HepG2 (cell line): ENCODE data around the gene NSG2. TPM values are rescaled to one million over a fixed set of nuclear protein-coding genes. Genes with fewer than 3 reads are reported as not detected.

Source experiments
- ATAC-seq: fragments of 200-7000 bp; cut with Tn5 transposase; 3 replicates; pipeline ENCODE4 v1.9.1; 2020; ENCODE audit warnings: mild to moderate bottlenecking, moderate library complexity
- BruUV-seq: library from RNA; stranded (reverse); fragments of 400-500 nt; replicated peaks from 2 replicates; lab custom pipeline; 2021; lab: Mats Ljungman, UMichigan
- CTCF ChIA-PET: fragments of 300-600 bp; formaldehyde crosslinking; extraction: SDS; loops from one replicate; lab custom pipeline; 2021; ENCODE audit warnings: low total read pairs, inconsistent platforms, low intra/inter-chr PET ratio; lab: Yijun Ruan, JAX
- POLR2A ChIA-PET: fragments of 350-600 bp; sonication (Branson Sonifier 250); formaldehyde crosslinking; loops from one replicate; lab custom pipeline; 2020; ENCODE audit warnings: antibody characterized with exemption, inconsistent platforms; lab: Yijun Ruan, JAX
- DNase-seq: peaks from one replicate; pipeline ENCODE4 v3.0.0-alpha.2; 2015; ENCODE audit warnings: low spot score
- FAIRE-seq: peaks from 3 replicates; lab custom pipeline; 2011; peaks lifted over from hg19 to GRCh38; lab: Jason Lieb, UNC
- H2AFZ ChIP-seq: one replicate; pipeline ENCODE4 v1.6.1; 2011; ENCODE audit warnings: low read length, inconsistent platforms
- H3K27ac ChIP-seq: fragments of 300-600 bp; 3 replicates; pipeline ENCODE4 v1.8.0; 2011; ENCODE audit warnings: mixed run types, mild to moderate bottlenecking, mixed read lengths, low read length, inconsistent platforms; ENCODE audit not compliant: insufficient read depth; ENCODE audit errors: extremely low read length
- H3K27me3 ChIP-seq, 2 experiments: fragments of 200-600 bp in 1 of 2; 2 replicates in 1 of 2; 3 replicates in 1 of 2; pipeline versions ENCODE4 v1.6.0 to v1.8.0; 2011; ENCODE audit warnings: low read length in 2 of 2, mild to moderate bottlenecking in 2 of 2, moderate library complexity in 2 of 2, inconsistent platforms in 1 of 2; ENCODE audit not compliant: insufficient read depth in 2 of 2, control insufficient read depth in 1 of 2
- H3K36me3 ChIP-seq, 2 experiments: fragments of 200-600 bp in 1 of 2; replicated peaks in 1 of 2; 2 replicates in 1 of 2; 3 replicates in 1 of 2; pipeline versions ENCODE4 v1.5.1 to v1.8.0; 2011; ENCODE audit warnings: low read length in 2 of 2, inconsistent platforms in 1 of 2; ENCODE audit not compliant: insufficient read depth in 2 of 2, control insufficient read depth in 1 of 2
- H3K4me1 ChIP-seq: 2 replicates; pipeline ENCODE4 v1.5.1; 2012; ENCODE audit warnings: low read length, inconsistent platforms; ENCODE audit not compliant: insufficient read depth
- H3K4me2 ChIP-seq: 2 replicates; pipeline ENCODE4 v1.6.0; 2011; ENCODE audit warnings: low read depth, low read length, inconsistent platforms
- H3K4me3 ChIP-seq, 3 experiments: fragments of 200-600 bp in 1 of 3; sonication (generic), shearing (Covaris generic) in 1 of 3; replicated peaks in 1 of 3; 2 replicates each; pipeline ENCODE4 v1.5.1; 2011 to 2016; ENCODE audit warnings: low read length in 3 of 3, inconsistent platforms in 2 of 3, low read depth in 2 of 3, mild to moderate bottlenecking in 2 of 3, control low read depth in 1 of 3, mixed read lengths in 1 of 3; ENCODE audit not compliant: insufficient read depth in 1 of 3
- H3K79me2 ChIP-seq: one replicate; pipeline ENCODE4 v1.6.1; 2011; ENCODE audit warnings: low read length, inconsistent platforms; ENCODE audit not compliant: insufficient read depth
- H3K9ac ChIP-seq: 2 replicates; pipeline ENCODE4 v1.6.0; 2011; ENCODE audit warnings: mild to moderate bottlenecking, low read depth, low read length, inconsistent platforms; ENCODE audit not compliant: insufficient read depth
- H3K9me3 ChIP-seq: 2 replicates; pipeline ENCODE4 v1.5.1; 2012; ENCODE audit warnings: mild to moderate bottlenecking, low read length
- H4K20me1 ChIP-seq: 2 replicates; pipeline ENCODE4 v1.6.0; 2011; ENCODE audit warnings: inconsistent platforms, mild to moderate bottlenecking, low read length, moderate library complexity; ENCODE audit not compliant: insufficient read depth
- EZH2 ChIP-seq: conservative IDR thresholded peaks from 2 replicates; pipeline ENCODE4 v1.6.1; 2012; ENCODE audit warnings: mild to moderate bottlenecking, low read depth, low read length, moderate library complexity
- FOSL2 ChIP-seq: sonication (generic); formaldehyde crosslinking; IDR thresholded peaks from 2 replicates; pipeline ENCODE4 v1.4.0; 2020; ENCODE audit warnings: missing genetic modification reagents
- FOXA3 ChIP-seq: IDR thresholded peaks from 2 replicates; pipeline ENCODE4 v1.6.1; 2016; ENCODE audit warnings: missing genetic modification reagents, missing compliant biosample characterization
- KDM1A ChIP-seq: IDR thresholded peaks from 2 replicates; pipeline ENCODE4 v1.6.1; 2016; ENCODE audit warnings: missing compliant biosample characterization
- MXI1 ChIP-seq: IDR thresholded peaks from 3 replicates; pipeline ENCODE4 v1.6.1; 2012; ENCODE audit warnings: low read depth, low read length, inconsistent platforms, borderline replicate concordance
- SP1 ChIP-seq, 2 experiments: fragments of 450-650 bp in 1 of 2; sonication (generic) in 1 of 2; formaldehyde crosslinking in 1 of 2; IDR thresholded peaks; 2 replicates each; pipeline versions ENCODE4 v1.4.0 to v1.6.1; 2016 to 2020; ENCODE audit warnings: missing genetic modification reagents in 1 of 2
- TRIM24 ChIP-seq: sonication (generic); formaldehyde crosslinking; IDR thresholded peaks from 2 replicates; pipeline ENCODE4 v1.8.0; 2022; ENCODE audit warnings: mild to moderate bottlenecking, missing genetic modification reagents
- ZNF781 ChIP-seq: sonication (generic); formaldehyde crosslinking; IDR thresholded peaks from 2 replicates; pipeline ENCODE4 v1.5.1; 2020; ENCODE audit warnings: borderline replicate concordance, mild to moderate bottlenecking, missing genetic modification reagents; ENCODE audit errors: not compliant biosample characterization
- WGBS: methylation state at CpG from one replicate; pipeline ENCODE4 v1.1.6; 2017; ENCODE audit warnings: low lambda C conversion rate; 5-methylcytosine and 5-hydroxymethylcytosine counted together
- in situ Hi-C: cut with HindIII; loops from 2 replicates; pipeline ENCODE4 v1.10.0; 2017; ENCODE audit warnings: low pct_unique_long_range_greater_than_20kb; ENCODE audit not compliant: extremely low pct_ligation_motif_present
- intact Hi-C: fragments of 100-400 bp; cut with micrococcal nuclease; formaldehyde crosslinking; loops from one replicate; pipeline ENCODE4 v1.10.0; 2022; ENCODE audit not compliant: unreplicated experiment
- polyA plus RNA-seq, 8 experiments: library from polyadenylated mRNA; depleted of rRNA in 3 of 8; stranded (reverse) in 7 of 8; unstranded in 1 of 8; fragments of >200 nt; fragmentation: Illumina TruSeq in 4 of 8; extraction: Trizol in 4 of 8; gene quantifications; 2 replicates each; pipeline versions ENCODE4 v1.2.1 to v1.2.3, GENCODE V29; 2011 to 2016; ENCODE audit warnings: low read depth in 4 of 8, missing spikeins in 1 of 8, mixed read lengths in 1 of 8; ENCODE audit not compliant: insufficient read depth in 1 of 8
- total RNA-seq, 5 experiments: library from RNA; depleted of rRNA; stranded (reverse); fragments of >200 nt; fragmentation: Illumina TruSeq; extraction: Trizol; gene quantifications; 2 replicates each; pipeline ENCODE4 v1.2.3, GENCODE V29; 2016; ENCODE audit warnings: low read depth in 1 of 5
- TF ChIP-seq, protein P1 (sequence below): sonication (generic); formaldehyde crosslinking; IDR thresholded peaks from 2 replicates; pipeline ENCODE4 v1.4.0; 2020; ENCODE audit warnings: low read depth, missing genetic modification reagents
- TF ChIP-seq, protein P2 (sequence below): sonication (generic); formaldehyde crosslinking; IDR thresholded peaks from 2 replicates; pipeline ENCODE4 v1.5.0; 2020; ENCODE audit warnings: mild to moderate bottlenecking, low read depth, missing genetic modification reagents, borderline replicate concordance

Gene NSG2
- total and polyA plus RNA-seq, 2 of the 13 experiments (the other 11 are each of a cell fraction or from before 2014, with no cell fraction given): 0.21 TPM; not detected in 1

DNA sequence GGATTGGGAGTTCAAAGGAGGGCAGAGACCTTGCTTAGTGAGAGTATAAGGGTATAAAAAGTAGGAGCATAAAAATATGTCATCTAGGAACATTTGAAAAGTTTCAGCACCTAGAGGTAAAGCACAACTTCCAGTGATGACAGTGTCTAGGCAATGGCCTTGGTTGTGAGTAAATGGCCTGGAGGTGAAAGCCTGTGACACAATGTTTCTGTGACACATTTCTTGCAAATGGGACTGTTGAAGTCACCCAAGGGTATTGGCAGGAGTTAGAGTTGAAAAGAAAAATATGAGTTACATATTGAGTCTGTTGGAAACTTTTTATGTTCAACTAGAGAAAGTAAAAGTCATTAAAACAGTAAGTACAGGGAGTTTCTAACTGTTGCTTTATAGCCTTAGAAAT is 41.7 kb upstream of the NSG2 start (continued):
- TF ChIP-seq KDM1A (no peak), ZNF781 (CRISPR knock-in tag) (no peak), SP1 (IDR thresholded peaks at IDR 0.05) (no peak), SP1 (CRISPR knock-in tag; IDR thresholded peaks at IDR 0.05) (no peak)
- TF ChIP-seq, protein P1, sequence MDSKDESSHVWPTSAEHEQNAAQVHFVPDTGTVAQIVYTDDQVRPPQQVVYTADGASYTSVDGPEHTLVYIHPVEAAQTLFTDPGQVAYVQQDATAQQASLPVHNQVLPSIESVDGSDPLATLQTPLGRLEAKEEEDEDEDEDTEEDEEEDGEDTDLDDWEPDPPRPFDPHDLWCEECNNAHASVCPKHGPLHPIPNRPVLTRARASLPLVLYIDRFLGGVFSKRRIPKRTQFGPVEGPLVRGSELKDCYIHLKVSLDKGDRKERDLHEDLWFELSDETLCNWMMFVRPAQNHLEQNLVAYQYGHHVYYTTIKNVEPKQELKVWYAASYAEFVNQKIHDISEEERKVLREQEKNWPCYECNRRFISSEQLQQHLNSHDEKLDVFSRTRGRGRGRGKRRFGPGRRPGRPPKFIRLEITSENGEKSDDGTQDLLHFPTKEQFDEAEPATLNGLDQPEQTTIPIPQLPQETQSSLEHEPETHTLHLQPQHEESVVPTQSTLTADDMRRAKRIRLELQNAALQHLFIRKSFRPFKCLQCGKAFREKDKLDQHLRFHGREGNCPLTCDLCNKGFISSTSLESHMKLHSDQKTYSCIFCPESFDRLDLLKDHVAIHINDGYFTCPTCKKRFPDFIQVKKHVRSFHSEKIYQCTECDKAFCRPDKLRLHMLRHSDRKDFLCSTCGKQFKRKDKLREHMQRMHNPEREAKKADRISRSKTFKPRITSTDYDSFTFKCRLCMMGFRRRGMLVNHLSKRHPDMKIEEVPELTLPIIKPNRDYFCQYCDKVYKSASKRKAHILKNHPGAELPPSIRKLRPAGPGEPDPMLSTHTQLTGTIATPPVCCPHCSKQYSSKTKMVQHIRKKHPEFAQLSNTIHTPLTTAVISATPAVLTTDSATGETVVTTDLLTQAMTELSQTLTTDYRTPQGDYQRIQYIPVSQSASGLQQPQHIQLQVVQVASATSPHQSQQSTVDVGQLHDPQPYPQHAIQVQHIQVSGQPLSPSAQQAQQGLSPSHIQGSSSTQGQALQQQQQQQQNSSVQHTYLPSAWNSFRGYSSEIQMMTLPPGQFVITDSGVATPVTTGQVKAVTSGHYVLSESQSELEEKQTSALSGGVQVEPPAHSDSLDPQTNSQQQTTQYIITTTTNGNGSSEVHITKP (CRISPR knock-in tag): no peak
- TF ChIP-seq, all 625 proteins: peak for 0

DNA sequence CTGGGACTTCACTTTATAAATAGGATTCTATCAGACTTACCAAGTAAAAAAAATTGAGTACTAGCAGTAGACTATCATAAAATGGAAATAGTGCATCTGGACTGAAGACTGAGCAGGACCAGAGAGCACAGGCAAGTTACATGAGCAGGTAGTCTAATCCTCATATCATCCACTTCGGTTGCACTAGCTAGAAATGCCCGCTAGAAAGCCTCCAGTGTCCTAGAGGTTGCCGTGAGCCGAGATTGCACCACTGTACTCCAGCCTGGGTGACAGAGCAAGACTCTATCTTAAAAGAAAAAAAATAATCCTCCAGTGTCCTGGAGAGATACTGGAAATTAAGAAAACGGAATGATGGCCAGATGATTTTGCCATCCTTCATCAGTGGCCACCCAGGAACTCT is 36.6 kb upstream of the NSG2 start:
- intact Hi-C loops (no loop called here), in situ Hi-C loops (no loop called here)
- ATAC-seq: peak; percentile 78
- Histone ChIP-seq H2AFZ (no peak overlapping the region), H3K27ac (no peak overlapping the region), H3K4me1 (no peaks in the 10 kb centered on the region), H3K4me2 (no peak overlapping the region), H3K9ac (no peak overlapping the region), H3K79me2 (no peaks in the 10 kb centered on the region), H3K4me3 (no peak overlapping the region), H4K20me1 (no peaks in the 10 kb centered on the region), H3K27me3 (peaks cover 0 to 3% of the 10 kb centered on the region in 2 experiments; a peak in 2 of 5 replicates), H3K36me3 (no peaks in the 10 kb centered on the region), H3K9me3 (no peaks in the 10 kb centered on the region)
- no peak for FAIRE-seq
- BruUV-seq: no TSS peak
- CTCF ChIA-PET: no interaction called here
- WGBS: 2% methylated on average over 5 of the region's 5 CpGs
- POLR2A ChIA-PET: no interaction called here
- peak; percentile 3 for DNase-seq
- TF ChIP-seq, protein P2, sequence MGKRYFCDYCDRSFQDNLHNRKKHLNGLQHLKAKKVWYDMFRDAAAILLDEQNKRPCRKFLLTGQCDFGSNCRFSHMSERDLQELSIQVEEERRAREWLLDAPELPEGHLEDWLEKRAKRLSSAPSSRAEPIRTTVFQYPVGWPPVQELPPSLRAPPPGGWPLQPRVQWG (CRISPR knock-in tag): no peak
- TF ChIP-seq MXI1 (no peak), TRIM24 (CRISPR knock-in tag) (no peak), FOSL2 (CRISPR knock-in tag) (no peak), FOXA3 (CRISPR knock-in tag) (no peak), EZH2 (no peak)
